ENCODE results near the gene ZNF397. TPM values are rescaled to one million over a fixed set of nuclear protein-coding genes. Genes with fewer than 3 reads are reported as not detected.

Gene ZNF397
- total and polyA plus RNA-seq, 2 donors (not counting 3 experiments of a cell fraction or from before 2014, with no cell fraction given): 1.5 to 5.5 TPM

DNA sequence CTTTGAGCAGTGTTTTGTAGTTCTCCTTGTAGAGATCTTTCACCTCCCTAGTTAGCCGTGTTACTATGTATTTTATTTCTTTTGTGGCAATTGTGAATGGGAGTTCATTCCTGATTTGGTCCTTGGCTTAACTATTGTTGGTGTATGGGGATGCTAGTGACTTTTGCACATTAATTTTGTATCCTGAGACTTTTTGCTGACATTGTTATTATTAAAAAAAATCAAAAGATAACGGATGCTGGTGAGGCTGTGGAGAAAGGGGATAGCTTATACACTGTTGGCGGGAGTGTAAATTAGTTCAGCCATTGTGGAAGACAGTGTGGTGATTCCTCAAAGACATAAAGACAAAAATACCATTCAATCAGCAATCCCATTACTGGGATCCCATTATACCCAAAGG, 17.0 kb upstream of the ZNF397 start:
- TF ChIP-seq POLR2AphosphoS5 (IDR thresholded peaks at IDR 0.05; ENCODE audit: insufficient read depth, low read depth, low read length) (no peak), JUN (IDR thresholded peaks at IDR 0.05; ENCODE audit: borderline replicate concordance, insufficient read depth, insufficient read length, low read depth) (no peak), POLR2A (IDR thresholded peaks at IDR 0.05; ENCODE audit: low read depth, low read length) (no peak), MYC (IDR thresholded peaks at IDR 0.05; ENCODE audit: low read depth, low read length) (no peak), GATA2 (IDR thresholded peaks at IDR 0.05; ENCODE audit: insufficient read depth, insufficient read length, low read depth, low read length) (no peak), EZH2 (IDR thresholded peaks at IDR 0.05; ENCODE audit: borderline replicate concordance, low read depth, low read length, severe bottlenecking) (no peak), FOS (IDR thresholded peaks at IDR 0.05; ENCODE audit: borderline replicate concordance, insufficient read depth, low read length) (no peak)
- TF ChIP-seq, protein P1, sequence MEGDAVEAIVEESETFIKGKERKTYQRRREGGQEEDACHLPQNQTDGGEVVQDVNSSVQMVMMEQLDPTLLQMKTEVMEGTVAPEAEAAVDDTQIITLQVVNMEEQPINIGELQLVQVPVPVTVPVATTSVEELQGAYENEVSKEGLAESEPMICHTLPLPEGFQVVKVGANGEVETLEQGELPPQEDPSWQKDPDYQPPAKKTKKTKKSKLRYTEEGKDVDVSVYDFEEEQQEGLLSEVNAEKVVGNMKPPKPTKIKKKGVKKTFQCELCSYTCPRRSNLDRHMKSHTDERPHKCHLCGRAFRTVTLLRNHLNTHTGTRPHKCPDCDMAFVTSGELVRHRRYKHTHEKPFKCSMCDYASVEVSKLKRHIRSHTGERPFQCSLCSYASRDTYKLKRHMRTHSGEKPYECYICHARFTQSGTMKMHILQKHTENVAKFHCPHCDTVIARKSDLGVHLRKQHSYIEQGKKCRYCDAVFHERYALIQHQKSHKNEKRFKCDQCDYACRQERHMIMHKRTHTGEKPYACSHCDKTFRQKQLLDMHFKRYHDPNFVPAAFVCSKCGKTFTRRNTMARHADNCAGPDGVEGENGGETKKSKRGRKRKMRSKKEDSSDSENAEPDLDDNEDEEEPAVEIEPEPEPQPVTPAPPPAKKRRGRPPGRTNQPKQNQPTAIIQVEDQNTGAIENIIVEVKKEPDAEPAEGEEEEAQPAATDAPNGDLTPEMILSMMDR (IDR thresholded peaks at IDR 0.05; ENCODE audit: extremely low read depth in 1 of 2, insufficient read depth in 1 of 2, low read depth in 1 of 2, low read length in 2 of 2): no peak
- TF ChIP-seq, protein P2, sequence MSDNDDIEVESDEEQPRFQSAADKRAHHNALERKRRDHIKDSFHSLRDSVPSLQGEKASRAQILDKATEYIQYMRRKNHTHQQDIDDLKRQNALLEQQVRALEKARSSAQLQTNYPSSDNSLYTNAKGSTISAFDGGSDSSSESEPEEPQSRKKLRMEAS (IDR thresholded peaks at IDR 0.05; ENCODE audit: insufficient read depth, insufficient read length): no peak
- CTCF ChIA-PET: no interaction called here

More for the DNA sequence above, 17.0 kb upstream of the ZNF397 start:
- BruUV-seq (replicated peaks): no TSS peak
- no peak for FAIRE-seq
- no peaks in the 10 kb centered on the region for H3K79me2 ChIP-seq (ENCODE audit: control insufficient read depth, insufficient read depth, low read length)
- H3K9me1 ChIP-seq (replicated peaks; ENCODE audit: control insufficient read depth, extremely low read depth, insufficient read depth, low read length): no peaks in the 10 kb centered on the region
- no peak overlapping the region for H3K4me2 ChIP-seq (ENCODE audit: insufficient read depth, low read length)
- POLR2A ChIA-PET: no interaction called here
- H4K20me1 ChIP-seq (replicated peaks; ENCODE audit: control insufficient read depth, extremely low read depth, insufficient read depth, low read length): no peaks in the 10 kb centered on the region
- intact Hi-C loops (cut with micrococcal nuclease): no loop called here
- no peaks in the 10 kb centered on the region for H3K9me3 ChIP-seq (replicated peaks; ENCODE audit: control insufficient read depth, insufficient read depth, low read length)
- no peak overlapping the region for H3K9ac ChIP-seq (replicated peaks; ENCODE audit: extremely low read depth, insufficient read depth, low read length)
- DNase-seq (ENCODE audit: low read depth, low spot score): no peak
- no peak overlapping the region for H2AFZ ChIP-seq (ENCODE audit: low read depth, low read length)
- no peaks in the 10 kb centered on the region for H3K4me1 ChIP-seq (ENCODE audit: control insufficient read depth, extremely low read depth, insufficient read depth, low read length)
- no peaks in the 10 kb centered on the region for H3K36me3 ChIP-seq (ENCODE audit: control insufficient read depth in 2 of 2, extremely low read depth in 1 of 2, insufficient read depth in 2 of 2, low read length in 2 of 2)
- H3K4me3 ChIP-seq (replicated peaks in 1 of 3; ENCODE audit: insufficient read depth in 1 of 3, low read depth in 1 of 3, low read length in 3 of 3): no peak overlapping the region
- no peak overlapping the region for H3K27ac ChIP-seq (ENCODE audit: insufficient read depth, low read depth, low read length)
- dilution Hi-C loops (cut with MboI; ENCODE audit: extremely low pct_ligation_motif_present, low sequenced_read_pairs): no loop called here
- H3K27me3 ChIP-seq (ENCODE audit: control insufficient read depth in 2 of 2, insufficient read depth in 2 of 2, low read length in 2 of 2): peaks cover 0 to 1% of the 10 kb centered on the region in 2 experiments

Measured in endothelial cell of umbilical vein (primary cell).